GM21737 (cell line): ENCODE results near the gene DIP2A.
"Not testable (repeated sequence)": the region's sequence is repeated elsewhere in the genome, so short reads cannot be mapped to it uniquely, and the experiment has no call there.

Experiments
- ATAC-seq: cut with Tn5 transposase; IDR thresholded peaks from one replicate; pipeline ENCODE4 v1.9.1; 2021; ENCODE audit warnings: mild to moderate bottlenecking, moderate library complexity; ENCODE audit not compliant: unreplicated experiment

DIP2A gene

DNA sequence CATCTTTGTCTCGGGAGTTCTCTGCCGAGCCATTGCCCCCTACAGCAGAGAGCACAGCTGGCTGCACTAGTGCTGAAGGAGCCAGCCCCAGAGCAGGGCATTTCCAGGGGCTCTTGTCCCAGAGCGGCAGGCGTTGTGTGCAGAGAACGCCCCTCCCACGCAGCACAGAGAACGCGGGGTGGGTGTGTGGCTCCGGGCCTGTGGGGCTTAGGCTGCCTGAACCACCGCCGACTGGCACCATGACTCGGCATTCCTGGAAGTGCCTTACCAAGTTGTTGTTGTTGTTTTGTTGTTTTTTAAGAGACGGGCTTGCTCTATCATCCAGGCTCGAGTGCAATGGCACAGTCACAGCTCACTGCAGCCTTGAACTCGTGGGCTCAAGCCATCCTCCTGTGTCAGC is 15.8 kb upstream of the DIP2A start:
- no peak for ATAC-seq

GRCh38 chr21:46443910-46444309 is 14.8 kb upstream of the DIP2A start:
- ATAC-seq = no peak

- no peak for ATAC-seq
Measured at GRCh38 chr21:46448108-46448507, 10.6 kb upstream of the DIP2A start.

- not testable (repeated sequence) for ATAC-seq
Measured at GRCh38 chr21:46448855-46449254, 9.8 kb upstream of the DIP2A start.

DNA sequence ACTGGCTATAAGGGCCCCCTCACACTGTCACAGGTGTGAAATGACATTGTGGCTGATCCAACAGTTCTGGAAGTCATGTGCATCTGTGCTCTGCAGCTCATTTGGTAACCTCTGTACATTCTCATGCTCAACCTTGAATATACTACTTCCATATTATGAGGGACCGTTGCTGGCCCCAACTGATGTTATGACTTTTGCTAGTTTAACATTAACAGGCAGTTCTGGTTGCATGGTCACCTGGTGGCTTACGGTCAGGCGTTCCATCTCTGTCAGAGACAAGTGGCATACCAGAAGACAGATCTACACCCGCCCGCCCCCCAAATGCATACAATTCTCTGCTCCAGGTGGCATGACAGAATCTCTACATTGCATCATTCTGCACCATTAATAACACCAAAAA is 6.0 kb upstream of the DIP2A start:
- no peak for ATAC-seq

GRCh38 chr21:46454142-46454541 is 4.5 kb upstream of the DIP2A start:
- no peak for ATAC-seq

GRCh38 chr21:46454634-46455390 is 3.9 kb upstream of the DIP2A start:
- ATAC-seq = no peak

- no peak for ATAC-seq
Measured at GRCh38 chr21:46455575-46456385, 2.9 kb upstream of the DIP2A start.

- ATAC-seq = no peak
Measured at GRCh38 chr21:46456750-46457149, 1.9 kb upstream of the DIP2A start.

GRCh38 chr21:46457801-46458314 is 833 bp upstream of the DIP2A start:
- peak; percentile 18 for ATAC-seq

- ATAC-seq = peak; percentile 5
Measured at GRCh38 chr21:46459024-46459355, 299 bp downstream of the DIP2A start.

DNA sequence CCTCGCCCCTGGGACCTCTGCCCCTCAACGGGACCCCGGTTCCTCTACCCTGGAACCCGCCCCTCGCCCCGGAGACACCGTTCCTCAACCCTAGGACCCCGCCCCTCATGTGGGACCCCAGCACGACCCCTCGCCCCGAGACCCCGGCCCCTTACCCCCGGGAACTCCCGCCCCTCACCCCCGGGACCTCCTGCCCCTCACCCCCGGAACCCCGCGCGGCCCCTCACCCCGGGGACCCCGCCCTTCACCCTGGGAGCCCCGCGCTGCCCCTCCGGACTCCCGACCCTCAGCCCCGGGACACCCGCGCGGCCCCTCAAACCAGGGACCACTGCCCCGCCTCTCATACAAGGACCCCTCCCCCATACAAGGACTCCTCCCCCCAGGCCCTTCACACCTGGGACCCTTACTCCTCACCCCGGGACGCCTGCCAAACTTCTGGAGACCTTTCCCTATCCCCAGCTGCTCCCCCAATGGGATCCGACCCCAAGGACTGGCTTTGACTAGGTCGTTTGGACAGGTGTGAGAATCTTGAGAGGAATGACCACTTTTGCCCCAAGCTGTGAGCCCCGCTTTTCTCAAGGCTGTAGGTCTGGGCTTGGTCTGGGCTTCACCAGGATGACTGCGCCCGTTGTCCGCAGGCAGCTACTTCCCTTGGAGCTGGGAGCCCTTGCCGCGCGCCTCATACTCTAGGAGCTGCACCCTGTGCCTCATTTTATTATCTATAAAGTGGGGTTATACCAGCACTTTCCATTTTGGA is 843 bp downstream of the DIP2A start:
- ATAC-seq = no peak

DNA sequence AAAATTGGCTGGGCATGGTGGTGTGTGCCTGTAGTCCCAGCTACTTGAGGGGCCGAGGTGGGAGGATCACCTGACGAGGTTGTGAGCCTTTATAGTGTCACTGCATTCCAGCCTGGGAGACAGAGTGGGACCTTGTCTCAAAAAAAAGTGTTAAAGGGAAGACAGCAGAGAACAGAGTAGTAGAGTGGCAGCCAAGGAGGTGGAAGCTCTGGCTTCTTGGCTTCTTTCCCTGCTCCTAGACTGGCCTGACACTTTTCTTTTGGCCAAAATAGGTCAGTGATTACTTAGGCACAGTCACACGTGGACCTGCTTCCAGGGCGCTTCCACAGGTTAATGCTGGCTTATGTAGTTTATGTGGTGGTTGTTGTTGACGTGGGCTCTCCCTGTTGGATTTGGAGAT is 3.2 kb downstream of the DIP2A start:
- ATAC-seq = no peak

DNA sequence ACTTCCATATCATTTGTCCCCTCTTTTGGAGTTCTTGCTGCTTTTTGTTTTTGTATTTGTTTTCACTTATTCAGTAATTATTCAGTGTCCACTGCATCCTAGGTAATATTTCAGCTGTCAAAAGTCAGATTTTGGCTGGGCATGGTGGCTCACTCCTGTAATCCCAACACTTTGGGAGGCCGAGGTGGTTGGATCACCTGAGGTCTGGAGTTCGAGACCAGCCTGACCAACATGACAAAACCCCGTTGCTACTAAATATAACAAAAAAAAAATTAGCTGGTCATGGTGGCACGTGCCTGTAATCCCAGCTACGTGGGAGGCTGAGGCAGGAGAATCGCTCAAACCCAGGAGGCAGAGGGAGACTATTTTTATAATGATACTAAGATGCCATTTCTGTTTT is 6.5 kb downstream of the DIP2A start:
- ATAC-seq = not testable (repeated sequence)

GRCh38 chr21:46465651-46466050 is 7.0 kb downstream of the DIP2A start:
- no peak for ATAC-seq

GRCh38 chr21:46468108-46468774 is 9.6 kb downstream of the DIP2A start:
- ATAC-seq = no peak

DNA sequence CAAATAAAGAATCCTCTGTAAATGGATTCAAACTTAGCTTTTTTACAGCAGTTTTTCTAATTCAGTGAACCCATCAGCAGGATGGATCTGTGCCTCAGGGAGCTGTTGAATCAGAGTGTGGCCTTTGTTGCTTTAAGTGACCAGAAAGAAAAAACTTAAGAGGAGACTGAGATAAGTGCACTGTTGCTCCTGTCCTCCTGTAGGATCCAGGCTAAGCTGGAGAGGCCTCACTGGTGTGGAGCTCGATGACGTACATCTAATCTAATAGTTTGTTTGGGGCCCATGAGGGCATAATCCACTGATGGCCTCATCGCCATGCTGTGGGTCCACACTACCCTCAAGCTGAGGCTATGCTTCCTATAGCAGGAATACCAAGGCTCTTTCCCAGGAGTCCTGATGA is 10.6 kb downstream of the DIP2A start:
- no peak for ATAC-seq

- no peak for ATAC-seq
Measured at GRCh38 chr21:46471514-46471913, 12.8 kb downstream of the DIP2A start.

GRCh38 chr21:46472246-46472645 is 13.6 kb downstream of the DIP2A start:
- no peak for ATAC-seq

DNA sequence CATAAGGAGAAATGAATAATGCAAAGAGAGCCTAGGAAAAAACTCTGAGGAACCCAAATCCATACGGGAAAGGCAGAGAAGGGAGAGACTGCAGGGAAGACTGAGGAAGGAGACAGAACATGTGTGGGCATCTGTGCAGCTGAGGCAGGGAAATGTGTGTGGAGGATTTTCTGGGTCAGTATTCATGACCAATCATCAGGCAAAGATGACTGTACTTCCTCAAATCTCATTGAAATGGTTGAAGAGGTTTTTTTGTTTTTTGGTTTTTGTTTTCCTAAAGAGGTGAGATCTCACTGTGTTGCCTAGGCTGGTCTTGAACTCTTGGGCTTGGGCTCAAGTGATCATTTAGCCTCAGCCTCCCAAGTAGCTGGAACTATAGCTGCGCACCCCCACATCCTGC is 15.7 kb downstream of the DIP2A start:
- ATAC-seq = no peak

GRCh38 chr21:46475296-46475695 is 16.6 kb downstream of the DIP2A start:
- ATAC-seq = no peak
